ENCODE results near the gene TSPAN6.
A peak's percentile ranks its signal among the peaks of the same experiment; 100 is the strongest.

TSPAN6 gene

DNA sequence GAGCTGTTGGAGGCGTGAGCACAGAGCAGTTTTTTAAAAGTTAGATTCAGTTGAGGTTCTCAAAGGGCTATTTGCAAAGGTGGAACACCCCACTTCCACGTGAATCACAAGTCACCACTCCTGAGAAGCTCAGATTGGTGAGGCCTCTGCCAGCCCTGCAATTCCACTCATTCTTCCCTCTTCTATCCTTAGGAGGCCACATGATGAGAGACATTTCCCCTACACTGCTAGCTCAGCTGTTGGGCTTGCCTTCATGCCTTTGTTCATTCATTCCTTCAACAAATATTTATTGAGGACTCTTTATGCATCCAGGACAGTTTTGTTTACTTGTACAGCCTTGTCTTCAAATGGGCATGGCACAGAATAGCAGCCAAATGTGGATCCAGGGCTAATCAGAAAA is 11.1 kb upstream of the TSPAN6 start:
- DNase-seq (ENCODE audit: low read depth, low spot score): no peak

DNA sequence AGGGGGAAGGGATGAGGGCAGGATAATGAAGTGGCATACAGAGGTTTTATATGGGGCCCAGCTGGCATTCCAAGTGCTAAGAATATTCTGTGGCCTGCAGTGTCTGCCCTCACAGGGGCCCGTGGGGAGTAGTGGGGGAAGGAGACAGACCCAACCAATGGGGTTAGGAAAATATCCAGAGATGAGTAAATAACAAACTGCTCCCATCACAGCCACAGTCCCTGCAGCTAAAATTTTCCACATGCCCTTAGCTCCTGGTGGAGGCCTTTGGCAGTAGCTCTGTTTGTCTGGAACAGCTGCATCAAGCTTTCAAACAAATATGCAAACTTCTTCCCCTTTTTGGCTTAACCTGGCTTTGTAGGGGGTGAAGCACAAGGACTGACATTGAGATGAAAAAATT is 10.5 kb upstream of the TSPAN6 start:
- DNase-seq (ENCODE audit: low read depth, low spot score): no peak

DNA sequence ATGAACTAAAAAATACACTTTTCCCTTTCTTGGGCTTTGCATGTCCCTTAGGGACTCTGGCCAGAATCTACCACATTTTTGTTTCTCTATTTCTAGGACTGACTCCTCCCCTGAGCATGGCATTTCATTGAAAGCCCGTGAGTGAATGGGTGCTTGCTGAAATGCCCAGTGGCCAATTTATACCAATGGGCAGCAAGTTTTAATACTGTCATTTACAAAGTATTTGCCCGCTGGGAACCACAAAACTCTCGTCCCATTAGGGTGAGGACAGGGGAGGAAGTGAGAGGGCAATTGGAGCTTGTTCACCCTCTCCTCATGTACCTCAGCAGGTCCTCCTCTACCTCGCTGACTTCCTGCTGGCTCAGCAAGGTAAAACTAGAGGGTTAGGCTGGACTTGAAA is 8.5 kb upstream of the TSPAN6 start:
- DNase-seq (ENCODE audit: low read depth, low spot score): no peak

DNA sequence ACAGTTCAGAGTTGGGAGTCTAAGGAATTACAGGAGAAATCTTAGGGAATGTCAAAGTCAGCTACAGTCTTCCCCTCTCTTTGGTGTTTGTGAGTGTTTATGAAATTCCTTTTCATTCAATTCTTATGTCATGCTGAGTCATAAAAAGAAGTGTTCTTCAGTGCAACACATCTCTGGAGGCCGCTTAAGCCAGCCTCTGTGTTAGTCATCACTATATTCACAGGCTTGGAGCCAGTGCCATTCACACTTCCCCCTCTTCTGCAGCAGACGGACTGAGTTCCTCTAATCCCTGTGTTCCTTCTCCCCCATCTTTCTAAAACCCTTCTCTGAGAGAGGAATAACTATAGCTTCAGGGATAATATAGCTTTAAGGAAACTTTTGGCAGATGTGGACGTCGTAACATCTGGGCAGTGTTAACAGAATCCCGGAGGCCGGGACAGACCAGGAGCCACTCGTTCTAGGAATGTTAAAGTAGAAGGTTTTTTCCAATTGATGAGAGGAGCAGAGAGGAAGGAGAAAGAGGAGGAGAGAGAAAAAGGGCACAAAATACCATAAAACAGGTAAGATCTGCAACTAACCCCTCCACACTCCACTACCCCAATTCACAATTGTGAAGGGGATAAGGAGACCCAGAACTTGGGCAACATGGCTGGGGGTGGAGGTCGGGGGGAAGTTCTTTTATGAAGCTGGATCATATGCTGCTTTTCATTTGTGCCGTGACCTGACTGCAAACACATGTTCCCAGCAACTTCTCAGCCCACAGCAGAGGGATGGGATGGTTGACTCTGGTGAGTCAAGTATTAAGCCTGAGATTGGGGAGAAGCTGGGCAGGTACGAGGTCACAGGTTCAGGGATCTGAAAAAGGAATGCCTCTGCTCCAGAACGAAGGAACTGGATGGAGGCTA is 7.6 kb upstream of the TSPAN6 start, which contains the start of gene SRPX2:
TSS of gene SRPX2 (plus strand) at position 244 of the 905 bp plus-strand sequence. CDS start 2,124 bp downstream, outside the sequence.
- peak; percentile 39 for DNase-seq (ENCODE audit: low read depth, low spot score)

DNA sequence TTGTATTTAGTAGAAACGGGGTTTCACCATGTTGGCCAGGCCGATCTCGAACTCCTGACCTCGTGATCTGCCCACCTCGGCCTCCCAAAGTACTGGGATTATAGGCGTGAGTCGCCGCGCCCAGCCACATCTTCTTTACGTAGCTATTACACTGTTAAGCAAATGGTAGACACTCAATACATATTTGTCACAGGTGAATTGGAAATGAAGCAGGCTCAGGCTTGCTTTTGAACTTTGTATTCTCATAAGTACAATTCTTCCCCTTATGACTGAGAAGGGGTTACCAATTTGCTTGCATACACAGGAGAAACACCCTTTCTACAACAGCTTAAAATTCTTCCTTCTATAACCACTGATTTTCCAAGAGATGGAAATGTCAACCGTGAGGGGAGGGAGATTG is 6.6 kb upstream of the TSPAN6 start:
- no peak for DNase-seq (ENCODE audit: low read depth, low spot score)

DNA sequence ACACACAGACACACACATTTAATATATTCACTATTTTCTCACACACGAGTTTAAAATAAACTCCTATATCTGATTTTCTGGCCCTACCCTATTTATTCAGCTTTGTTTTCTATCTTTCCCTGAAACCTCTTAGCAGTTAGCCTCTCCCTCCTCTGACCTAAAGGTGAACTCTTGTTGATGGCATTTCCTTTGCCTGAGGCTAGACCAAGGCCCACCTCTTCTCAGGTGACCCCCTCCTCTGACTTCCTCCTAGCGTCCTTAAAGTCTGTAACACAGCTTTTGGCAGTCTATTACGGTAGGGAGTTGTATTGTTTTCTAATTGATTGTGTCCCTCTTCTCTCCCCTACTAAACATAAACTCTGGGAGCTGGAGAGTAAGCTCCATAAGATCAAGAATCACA is 5.7 kb upstream of the TSPAN6 start:
- peak; percentile 76 for DNase-seq (ENCODE audit: low read depth, low spot score)

DNA sequence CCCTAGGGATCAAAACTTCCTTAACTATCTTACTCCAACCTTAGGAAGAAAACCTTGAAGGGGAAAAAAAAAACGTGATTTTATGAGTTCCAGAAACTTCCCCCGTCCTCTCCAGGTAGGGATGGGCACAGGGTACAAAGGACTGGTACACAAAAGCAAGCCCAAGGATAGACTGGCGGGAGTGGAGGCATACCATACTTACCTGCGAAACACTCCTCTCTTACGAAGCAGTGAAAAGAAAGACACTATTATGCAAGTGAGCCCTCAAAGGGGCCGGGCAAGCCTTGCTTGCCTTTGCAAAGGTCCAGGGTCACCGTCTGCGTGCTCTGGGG is 651 bp downstream of the TSPAN6 start:
- DNase-seq (ENCODE audit: low read depth, low spot score): no peak

DNA sequence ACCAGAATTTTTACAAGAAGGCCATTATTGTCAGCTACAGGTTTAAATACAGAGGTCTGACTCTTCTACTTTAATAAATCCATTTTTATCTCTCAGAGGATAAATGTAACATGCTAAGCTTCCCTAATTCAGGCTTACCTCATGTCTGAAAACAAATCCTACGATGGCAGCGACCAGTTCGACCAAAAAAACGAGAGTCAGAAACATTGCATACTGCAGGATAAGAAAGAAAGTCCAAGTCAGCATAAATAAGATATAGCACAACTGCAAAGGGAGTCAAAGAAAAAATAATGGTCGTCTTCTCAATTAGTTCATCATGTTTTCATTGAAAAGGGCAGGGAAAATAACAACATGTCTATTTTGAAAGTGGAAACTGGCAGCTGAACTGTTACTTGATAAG is 1.6 kb downstream of the TSPAN6 start:
- DNase-seq (ENCODE audit: low read depth, low spot score): no peak

DNA sequence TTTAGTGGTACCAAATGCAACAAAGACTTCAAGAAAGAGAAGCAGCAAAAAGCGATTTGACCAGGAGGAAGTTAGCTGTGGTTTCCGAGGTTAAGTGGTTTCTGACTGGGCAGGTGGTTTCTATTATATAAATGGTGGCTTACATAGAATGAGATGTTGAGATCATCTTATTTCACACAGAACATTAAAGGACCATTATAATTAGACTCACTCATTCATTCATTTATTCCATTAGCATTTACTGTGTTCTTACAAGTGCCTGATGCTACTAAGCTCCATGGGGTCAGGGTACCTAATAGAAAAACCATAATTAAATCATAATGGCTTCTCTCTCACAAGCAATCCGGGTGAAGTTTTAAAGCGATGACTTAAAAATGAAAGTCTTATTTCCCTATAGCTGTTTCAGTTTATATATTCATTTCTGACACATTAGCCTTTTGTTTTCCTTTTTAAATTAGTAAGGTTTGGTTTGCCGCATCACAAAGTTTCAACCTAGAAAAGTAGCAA is 10.6 kb downstream of the TSPAN6 start:
- DNase-seq (ENCODE audit: low read depth, low spot score): no peak

DNA sequence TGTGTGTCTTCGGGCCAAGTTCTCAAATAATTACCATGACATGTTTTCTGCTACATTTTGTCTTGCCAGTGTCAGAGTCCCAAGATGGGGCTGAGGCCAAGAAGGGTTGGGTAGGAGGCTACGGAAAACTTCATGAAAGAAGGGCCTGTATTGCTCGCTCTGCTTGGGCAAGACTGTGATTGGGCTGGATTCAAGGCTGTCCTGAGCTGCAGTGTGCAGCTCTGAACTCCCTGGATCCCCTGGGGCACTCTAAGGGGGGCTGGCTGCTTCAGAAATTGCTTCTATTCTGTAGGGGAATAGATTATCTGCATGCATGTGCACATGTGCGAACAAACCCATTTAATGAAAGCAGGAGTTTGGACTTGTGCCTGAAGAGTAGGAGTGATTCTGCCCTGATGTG is 13.6 kb downstream of the TSPAN6 start:
- no peak for DNase-seq (ENCODE audit: low read depth, low spot score)

DNA sequence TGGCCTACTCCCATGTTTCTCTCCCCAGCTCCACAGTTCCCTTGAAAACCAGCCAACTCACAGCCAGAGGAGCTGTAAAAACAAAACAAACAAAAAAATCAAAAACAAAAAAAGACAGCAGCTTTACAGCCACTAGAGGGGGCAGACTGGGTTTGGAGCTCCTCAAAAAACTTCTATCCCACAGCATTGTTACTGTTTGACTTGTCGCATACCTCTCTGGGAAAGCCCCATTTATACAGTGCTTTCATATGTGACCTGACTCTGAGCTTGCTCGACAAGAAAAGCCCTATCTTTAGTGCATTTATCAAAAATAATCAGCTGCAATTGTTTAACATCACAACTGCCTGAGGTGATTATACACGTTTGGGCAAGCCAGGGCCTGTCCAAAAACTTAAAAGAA is 21.6 kb downstream of the TSPAN6 start:
- peak; percentile 88 for DNase-seq (ENCODE audit: low read depth, low spot score)

DNA sequence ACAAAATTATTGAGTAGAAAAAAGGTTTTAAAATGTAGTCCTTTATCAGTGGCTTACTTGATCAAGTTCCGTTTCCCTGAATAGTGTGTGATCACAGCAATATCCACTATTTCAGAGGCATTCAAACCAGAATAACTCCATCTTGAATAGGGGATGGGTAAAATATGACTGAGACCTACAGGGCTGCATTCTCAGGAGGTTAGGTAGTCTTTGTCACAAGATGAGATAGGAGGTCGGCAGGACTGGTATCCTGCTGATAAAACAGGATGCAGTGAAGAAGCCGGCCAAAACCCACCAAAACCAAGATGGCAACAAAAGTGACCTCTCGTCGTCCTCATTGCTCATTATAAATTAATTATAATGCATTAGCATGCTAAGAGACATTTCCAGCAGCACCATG is 24.7 kb downstream of the TSPAN6 start:
- no peak for DNase-seq (ENCODE audit: low read depth, low spot score)

DNA sequence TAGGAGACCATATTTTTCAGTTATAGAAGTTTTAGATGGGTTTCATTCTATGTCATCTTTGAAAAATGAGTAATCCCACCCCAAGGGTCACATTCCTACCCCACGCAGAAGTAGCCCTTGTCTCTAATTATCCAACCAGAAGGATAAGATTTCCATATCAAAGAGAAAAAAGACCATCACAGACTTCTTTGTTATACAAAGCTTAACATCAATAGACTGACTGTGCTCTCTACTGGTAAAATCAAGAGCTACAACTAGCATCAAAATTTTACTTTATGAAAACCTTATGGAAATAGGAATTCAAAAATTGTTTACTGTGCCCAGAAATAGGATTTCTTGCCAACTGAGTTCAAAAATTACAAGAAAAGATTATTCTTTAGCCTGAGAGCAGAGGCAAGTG is 27.0 kb downstream of the TSPAN6 start:
- DNase-seq (ENCODE audit: low read depth, low spot score): no peak

DNA sequence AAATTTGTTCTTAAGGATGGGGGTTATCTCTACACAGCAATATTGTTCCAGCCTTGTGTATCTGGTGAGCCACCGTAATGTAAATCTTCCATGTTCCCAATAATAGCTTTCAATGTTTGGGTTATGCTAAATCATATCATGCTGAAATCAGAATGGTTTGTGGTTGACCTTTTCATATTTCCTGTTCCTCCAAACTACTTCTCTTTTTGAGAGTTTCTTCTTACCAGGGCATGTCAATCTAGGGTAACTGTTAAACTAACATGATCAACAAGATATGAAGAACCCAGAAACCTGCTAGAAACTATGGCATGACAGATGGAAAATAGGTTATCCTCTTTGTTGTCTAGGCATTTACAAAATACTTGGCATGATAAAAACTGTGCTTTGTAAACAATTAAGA is 29.9 kb downstream of the TSPAN6 start:
- no peak for DNase-seq (ENCODE audit: low read depth, low spot score)

DNA sequence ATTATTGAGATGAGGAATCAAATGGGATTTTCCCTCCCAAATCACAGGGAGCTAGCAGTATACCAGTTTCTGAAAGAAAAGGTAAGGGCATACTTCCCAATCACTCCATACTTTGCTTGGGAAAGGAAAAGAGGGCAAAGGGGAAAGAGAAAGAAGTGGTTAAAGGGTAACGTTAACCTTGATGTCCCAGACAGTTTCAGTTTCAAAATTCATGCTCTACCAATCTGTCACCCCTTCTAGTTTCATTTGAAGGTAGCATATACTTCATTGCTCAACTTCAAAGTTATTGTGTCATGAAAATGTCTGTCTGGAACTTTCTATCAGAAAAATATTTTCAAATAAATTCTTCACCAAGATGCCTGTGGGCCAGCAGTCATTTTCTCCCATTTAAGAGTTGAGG is 35.8 kb downstream of the TSPAN6 start:
- no peak for DNase-seq (ENCODE audit: low read depth, low spot score)

DNA sequence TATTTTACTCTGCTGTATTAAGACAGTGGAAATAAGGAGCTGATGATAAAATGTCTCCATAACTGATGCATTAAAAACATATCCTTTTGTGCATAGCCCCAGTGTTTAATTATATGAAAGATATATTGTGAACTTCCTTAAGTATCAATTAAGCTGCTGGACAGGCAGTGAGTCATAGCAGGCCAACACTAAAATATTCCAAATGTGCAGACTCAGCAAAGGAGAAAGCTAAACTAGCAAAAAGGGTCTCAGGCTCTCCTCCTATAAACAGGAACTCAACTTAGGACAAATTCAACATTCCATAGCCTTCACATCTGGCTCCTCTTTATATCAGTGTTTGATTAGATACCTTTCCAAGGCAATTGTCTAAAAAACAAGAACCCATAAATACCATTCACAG is 36.3 kb downstream of the TSPAN6 start:
- DNase-seq (ENCODE audit: low read depth, low spot score): no peak

DNA sequence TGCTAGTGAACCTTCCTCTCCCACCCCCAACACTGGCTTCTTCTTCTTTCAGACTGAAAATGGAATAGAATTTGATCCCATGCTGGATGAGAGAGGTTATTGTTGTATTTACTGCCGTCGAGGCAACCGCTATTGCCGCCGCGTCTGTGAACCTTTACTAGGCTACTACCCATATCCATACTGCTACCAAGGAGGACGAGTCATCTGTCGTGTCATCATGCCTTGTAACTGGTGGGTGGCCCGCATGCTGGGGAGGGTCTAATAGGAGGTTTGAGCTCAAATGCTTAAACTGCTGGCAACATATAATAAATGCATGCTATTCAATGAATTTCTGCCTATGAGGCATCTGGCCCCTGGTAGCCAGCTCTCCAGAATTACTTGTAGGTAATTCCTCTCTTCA is 37.1 kb downstream of the TSPAN6 start:
- DNase-seq (ENCODE audit: low read depth, low spot score): no peak

DNA sequence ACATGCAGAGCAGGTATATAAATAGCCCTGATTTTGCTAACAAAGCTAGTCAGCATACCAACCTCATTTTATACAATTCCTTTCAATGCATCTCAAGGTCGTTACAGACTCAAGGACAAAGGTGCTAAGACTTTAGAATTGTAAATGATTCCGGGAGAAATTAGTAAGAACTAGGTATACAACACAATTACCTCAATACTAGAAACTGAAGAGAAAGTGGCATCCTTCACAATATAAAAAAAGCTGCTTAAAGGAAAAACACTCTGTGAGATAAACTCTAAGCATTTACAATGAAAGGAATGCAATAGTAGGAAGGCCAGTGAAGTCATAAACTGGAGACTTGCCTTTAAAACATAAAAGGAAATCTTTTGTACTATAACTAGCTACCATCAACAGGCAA is 40.0 kb downstream of the TSPAN6 start:
- no peak for DNase-seq (ENCODE audit: low read depth, low spot score)

DNA sequence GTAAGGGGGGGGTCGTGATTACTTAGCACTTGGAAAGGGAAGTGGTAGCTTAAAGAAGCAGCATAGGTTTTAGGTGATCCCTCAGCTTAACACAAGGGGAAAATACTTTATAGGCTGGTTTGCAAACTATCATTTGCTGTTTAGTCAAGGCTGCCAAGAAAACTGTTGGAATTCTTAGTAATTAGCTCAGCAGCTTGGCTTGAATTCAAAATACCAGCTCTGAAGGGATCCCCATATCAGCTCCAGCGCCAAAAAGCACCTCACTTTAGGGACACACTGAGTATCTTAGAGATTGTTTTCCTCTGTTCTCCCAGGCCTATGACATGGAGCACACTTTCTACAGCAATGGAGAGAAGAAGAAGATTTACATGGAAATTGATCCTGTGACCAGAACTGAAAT is 43.0 kb downstream of the TSPAN6 start:
- DNase-seq (ENCODE audit: low read depth, low spot score): no peak

DNA sequence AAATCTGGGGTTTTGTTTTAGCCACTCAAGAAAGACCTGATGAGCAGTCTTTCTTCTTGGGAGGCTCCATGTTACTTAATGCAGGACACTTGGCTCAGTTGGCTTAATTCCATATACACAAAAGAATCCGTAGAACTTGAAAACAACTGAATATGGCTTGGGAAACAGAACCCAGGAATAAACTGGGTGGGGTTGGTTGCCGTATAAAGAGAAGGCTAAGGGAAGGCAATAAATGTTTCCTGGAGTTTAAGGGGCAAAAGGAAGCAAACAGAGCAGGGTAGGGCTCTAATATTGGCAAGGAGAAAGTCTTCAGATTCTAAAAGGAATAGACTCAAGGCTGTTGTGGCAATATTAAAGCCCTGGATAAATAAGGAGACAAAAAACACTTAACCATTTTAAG is 43.5 kb downstream of the TSPAN6 start:
- DNase-seq (ENCODE audit: low read depth, low spot score): no peak

DNA sequence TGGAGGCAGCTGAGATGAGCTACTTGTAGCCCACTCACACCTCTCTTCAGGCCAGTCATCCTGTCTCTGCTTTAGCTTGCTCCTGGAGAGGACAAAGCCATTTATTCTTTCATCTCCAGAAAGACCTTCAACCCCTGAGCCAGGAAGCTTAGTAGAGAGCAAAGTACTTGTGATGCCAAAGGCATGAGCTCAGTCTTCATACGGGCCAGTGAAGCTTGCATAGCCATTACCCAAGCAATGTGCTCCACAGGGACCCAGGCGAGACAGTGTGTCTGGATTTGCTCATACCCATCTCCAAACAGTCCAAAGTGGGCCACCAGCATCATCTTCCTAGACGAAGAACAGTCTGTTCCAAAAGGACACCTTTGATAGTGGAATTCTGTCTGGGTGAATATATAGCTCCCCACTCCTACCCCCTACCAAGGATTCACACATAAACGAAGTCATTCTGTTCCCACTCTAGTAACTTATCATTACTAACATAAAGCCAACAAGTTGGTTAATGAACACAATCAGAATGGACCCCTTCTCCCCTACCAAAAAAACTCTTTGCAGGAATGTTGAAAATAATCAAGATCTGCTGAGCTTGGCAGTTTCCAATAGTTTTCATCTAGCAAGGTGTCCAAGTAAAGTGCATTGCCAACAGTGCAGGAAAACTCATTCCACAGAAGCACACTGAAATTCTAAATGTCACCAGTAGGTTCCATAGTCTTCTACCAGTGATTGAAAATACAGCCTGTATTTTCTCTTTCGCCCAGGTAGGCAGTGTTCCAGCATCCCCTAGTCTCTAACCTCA is 45.2 kb downstream of the TSPAN6 start:
- no peak for DNase-seq (ENCODE audit: low read depth, low spot score)

DNA sequence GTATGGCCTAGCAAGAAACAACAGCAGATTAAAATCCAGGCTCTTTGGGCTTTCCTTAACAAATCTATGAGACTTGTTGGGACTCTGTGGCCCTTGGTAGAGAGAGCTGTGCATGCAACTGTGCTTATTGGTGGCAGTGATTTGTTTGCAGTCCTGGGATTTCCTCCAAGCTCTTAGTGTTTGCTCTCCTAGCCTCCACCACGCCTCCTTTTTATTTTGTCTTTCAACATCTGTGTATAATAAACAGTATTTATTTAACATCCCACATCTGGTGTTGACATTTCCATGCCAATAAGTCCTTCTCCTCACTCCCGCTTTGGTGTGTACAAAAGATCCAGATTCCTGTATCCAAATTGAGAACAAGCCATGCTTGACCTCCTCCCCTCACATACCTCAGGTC is 48.7 kb downstream of the TSPAN6 start:
- no peak for DNase-seq (ENCODE audit: low read depth, low spot score)

DNA sequence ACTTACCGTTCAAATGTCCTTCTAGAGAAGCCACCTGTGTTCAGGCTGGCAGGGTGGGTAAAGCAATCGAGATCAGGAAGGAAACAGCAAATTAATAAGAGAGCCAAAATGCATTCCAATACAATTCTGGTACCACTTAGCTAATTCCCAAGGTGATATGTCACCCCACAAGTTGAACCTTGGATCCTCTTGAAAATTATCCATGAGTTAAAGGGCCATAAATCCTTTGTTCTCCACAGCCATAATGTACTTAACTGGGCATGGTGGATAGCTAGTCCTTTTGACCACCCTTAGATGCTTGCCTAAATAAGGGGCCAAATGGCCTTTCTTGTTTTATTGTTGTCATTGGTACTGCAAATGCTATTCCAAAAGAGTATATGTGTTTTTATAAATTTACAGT is 49.9 kb downstream of the TSPAN6 start:
- DNase-seq (ENCODE audit: low read depth, low spot score): no peak
